H9 (cell line): Measurements from ENCODE around the gene ZRANB1. TPM values are rescaled to one million over a fixed set of nuclear protein-coding genes. Genes with fewer than 3 reads are reported as not detected.

Experiments
- DNase-seq: peaks from one replicate; pipeline ENCODE4 v3.0.0-alpha.2; 2017
- H2AFZ ChIP-seq: one replicate; pipeline ENCODE4 v1.6.1; 2013; ENCODE audit warnings: mild to moderate bottlenecking, low read length, control low read depth, moderate library complexity
- H2AK5ac ChIP-seq: 2 replicates; pipeline ENCODE4 v1.6.1; 2013; ENCODE audit warnings: low read length, control low read depth, mixed read lengths; ENCODE audit not compliant: insufficient read length
- H2BK120ac ChIP-seq: one replicate; pipeline ENCODE4 v1.6.1; 2013; ENCODE audit warnings: low read depth, mild to moderate bottlenecking, low read length, control low read depth, inconsistent platforms; ENCODE audit not compliant: poor library complexity, severe bottlenecking
- H2BK12ac ChIP-seq: 2 replicates; pipeline ENCODE4 v1.6.1; 2013; ENCODE audit warnings: low read length, control low read depth, mixed read lengths, low read depth; ENCODE audit not compliant: insufficient read length
- H2BK15ac ChIP-seq: 2 replicates; pipeline ENCODE4 v1.6.1; 2013; ENCODE audit warnings: low read depth, low read length, control low read depth
- H2BK20ac ChIP-seq: one replicate; pipeline ENCODE4 v1.6.1; 2013; ENCODE audit warnings: low read depth, mild to moderate bottlenecking, low read length, control low read depth, inconsistent platforms; ENCODE audit not compliant: poor library complexity, severe bottlenecking
- H2BK5ac ChIP-seq: 2 replicates; pipeline ENCODE4 v1.6.1; 2013; ENCODE audit warnings: low read length, control low read depth, mixed read lengths; ENCODE audit not compliant: insufficient read length
- H3K14ac ChIP-seq: 2 replicates; pipeline ENCODE4 v1.6.1; 2013; ENCODE audit warnings: low read length, control low read depth; ENCODE audit not compliant: insufficient read depth
- H3K18ac ChIP-seq: 2 replicates; pipeline ENCODE4 v1.6.1; 2013; ENCODE audit warnings: low read depth, mild to moderate bottlenecking, mixed read lengths, low read length, control low read depth; ENCODE audit not compliant: insufficient read length
- H3K23ac ChIP-seq: 2 replicates; pipeline ENCODE4 v1.6.1; 2013; ENCODE audit warnings: low read length, control low read depth, mixed read lengths, low read depth; ENCODE audit not compliant: insufficient read length
- H3K23me2 ChIP-seq: 2 replicates; pipeline ENCODE4 v1.6.1; 2013; ENCODE audit warnings: low read depth, mild to moderate bottlenecking, mixed read lengths, low read length, control low read depth; ENCODE audit not compliant: insufficient read length, poor library complexity, severe bottlenecking
- H3K27ac ChIP-seq: 2 replicates; pipeline ENCODE4 v1.5.1; 2013; ENCODE audit warnings: low read length, control low read depth, mixed read lengths, low read depth; ENCODE audit not compliant: insufficient read length
- H3K27me3 ChIP-seq: 2 replicates; pipeline ENCODE4 v1.6.1; 2013; ENCODE audit warnings: low read length, control low read depth, inconsistent platforms; ENCODE audit not compliant: insufficient read depth
- H3K4ac ChIP-seq: 2 replicates; pipeline ENCODE4 v1.6.1; 2013; ENCODE audit warnings: low read depth, mild to moderate bottlenecking, control low read depth, inconsistent platforms, low read length, moderate library complexity
- H3K4me1 ChIP-seq: 2 replicates; pipeline ENCODE4 v1.6.1; 2013; ENCODE audit warnings: low read length, control low read depth, inconsistent platforms; ENCODE audit not compliant: insufficient read depth
- H3K4me2 ChIP-seq: 2 replicates; pipeline ENCODE4 v1.6.1; 2013; ENCODE audit warnings: low read length, control low read depth, mixed read lengths; ENCODE audit not compliant: insufficient read length, insufficient read depth
- H3K56ac ChIP-seq: 2 replicates; pipeline ENCODE4 v1.6.1; 2013; ENCODE audit warnings: low read depth, mild to moderate bottlenecking, mixed read lengths, low read length, control low read depth; ENCODE audit not compliant: insufficient read length
- H3K79me1 ChIP-seq: 2 replicates; pipeline ENCODE4 v1.6.1; 2013; ENCODE audit warnings: low read depth, mild to moderate bottlenecking, moderate library complexity, low read length, control low read depth, inconsistent platforms; ENCODE audit not compliant: insufficient read depth, poor library complexity, severe bottlenecking
- H3K79me2 ChIP-seq: 2 replicates; pipeline ENCODE4 v1.6.1; 2013; ENCODE audit warnings: low read length, control low read depth, inconsistent platforms; ENCODE audit not compliant: insufficient read depth
- H3K9ac ChIP-seq: 2 replicates; pipeline ENCODE4 v1.6.1; 2013; ENCODE audit warnings: low read length, control low read depth, mixed read lengths; ENCODE audit not compliant: insufficient read length; ENCODE audit errors: extremely low read depth
- H3K9me3 ChIP-seq: one replicate; pipeline ENCODE4 v1.6.1; 2013; ENCODE audit warnings: low read depth, low read length, inconsistent platforms; ENCODE audit not compliant: control insufficient read depth
- H3T11ph ChIP-seq: one replicate; pipeline ENCODE4 v1.6.1; 2013; ENCODE audit warnings: mild to moderate bottlenecking, low read length, control low read depth, inconsistent platforms
- H4K20me1 ChIP-seq: one replicate; pipeline ENCODE4 v1.6.1; 2013; ENCODE audit not compliant: control insufficient read depth, insufficient read length, insufficient read depth
- H4K5ac ChIP-seq: 2 replicates; pipeline ENCODE4 v1.6.1; 2013; ENCODE audit warnings: low read depth, mild to moderate bottlenecking, mixed read lengths, low read length, control low read depth; ENCODE audit not compliant: insufficient read length
- H4K8ac ChIP-seq: replicated peaks from 2 replicates; pipeline ENCODE4 v1.6.1; 2013; ENCODE audit warnings: low read length, control low read depth, mixed read lengths, low read depth; ENCODE audit not compliant: insufficient read length
- H4K91ac ChIP-seq: 2 replicates; pipeline ENCODE4 v1.6.1; 2013; ENCODE audit warnings: low read depth, mild to moderate bottlenecking, moderate library complexity, mixed read lengths, low read length, control low read depth; ENCODE audit not compliant: insufficient read length
- H3K27ac Mint-ChIP-seq, 3 experiments: 2 replicates in 2 of 3; 3 replicates in 1 of 3; pipeline ENCODE4 v1.8.0; 2020 to 2021; ENCODE audit warnings: mixed read lengths in 3 of 3, mild to moderate bottlenecking in 1 of 3, moderate library complexity in 1 of 3
- H3K27me3 Mint-ChIP-seq: 2 replicates; pipeline ENCODE4 v1.8.0; 2021; ENCODE audit warnings: low read depth, mild to moderate bottlenecking, moderate library complexity, mixed read lengths
- H3K36me3 Mint-ChIP-seq, 3 experiments: 2 replicates in 2 of 3; 3 replicates in 1 of 3; pipeline ENCODE4 v1.8.0; 2020 to 2021; ENCODE audit warnings: low read depth in 3 of 3, mixed read lengths in 3 of 3; ENCODE audit not compliant: insufficient read depth in 1 of 3
- H3K4me1 Mint-ChIP-seq, 2 experiments: 2 replicates each; pipeline ENCODE4 v1.8.0; 2020; ENCODE audit warnings: mixed read lengths in 2 of 2
- H3K4me3 Mint-ChIP-seq, 2 experiments: 2 replicates in 1 of 2; 3 replicates in 1 of 2; pipeline ENCODE4 v1.8.0; 2020 to 2021; ENCODE audit warnings: mild to moderate bottlenecking in 2 of 2, mixed read lengths in 2 of 2, moderate library complexity in 1 of 2
- H3K9me3 Mint-ChIP-seq, 2 experiments: 2 replicates in 1 of 2; 3 replicates in 1 of 2; pipeline ENCODE4 v1.8.0; 2020; ENCODE audit warnings: mild to moderate bottlenecking in 2 of 2, mixed read lengths in 2 of 2, moderate library complexity in 1 of 2
- CTCF ChIP-seq: fragments of 200-600 bp; sonication (generic); conservative IDR thresholded peaks from 3 replicates; pipeline ENCODE4 v1.8.0; 2021; ENCODE audit warnings: antibody characterized with exemption, mild to moderate bottlenecking
- WGBS: extraction: QIAGEN DNeasy Blood & Tissue Kit; methylation state at CpG from one replicate; pipeline ENCODE4 v1.1.7; 2013; ENCODE audit warnings: missing lambda C conversion rate, low lambda C conversion rate, mixed read lengths; ENCODE audit not compliant: insufficient read length; ENCODE audit errors: extremely low coverage; 5-methylcytosine and 5-hydroxymethylcytosine counted together
- total RNA-seq: library from RNA; stranded (reverse); gene quantifications from 2 replicates; pipeline ENCODE4 v1.2.1, GENCODE V29; 2021

ZRANB1 gene
- total RNA-seq, 1 experiment from 2014 or later, result 17.4 TPM

DNA sequence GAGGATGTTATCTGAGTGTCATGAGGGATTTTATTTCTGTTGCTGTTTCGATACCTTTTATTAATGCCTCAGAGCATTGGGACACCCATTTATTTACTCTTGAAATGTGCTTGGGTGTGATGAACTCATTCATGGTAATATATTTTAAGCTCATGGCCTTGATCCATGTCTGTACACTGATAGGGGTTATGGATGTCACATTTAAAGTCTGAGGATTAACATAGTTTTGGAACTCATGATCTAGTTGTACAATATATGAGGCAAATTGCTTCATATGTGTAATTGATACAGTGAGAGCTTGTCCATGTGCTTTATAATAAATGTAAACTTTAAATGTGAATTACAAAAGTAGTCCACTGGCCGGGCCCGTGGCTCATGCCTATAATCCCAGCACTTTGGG, 23.0 kb upstream of the ZRANB1 start:
- no peaks in the 10 kb centered on the region for H4K20me1 ChIP-seq
- no peak overlapping the region for H2BK20ac ChIP-seq
- H2BK15ac ChIP-seq, result no peak overlapping the region
- no peak overlapping the region for H3T11ph ChIP-seq
- no peak overlapping the region for H3K4me2 ChIP-seq
- no peak overlapping the region for H3K9ac ChIP-seq
- no peak overlapping the region for H2BK12ac ChIP-seq
- no peak overlapping the region for H4K91ac ChIP-seq
- no peak overlapping the region for H3K14ac ChIP-seq
- no peaks in the 10 kb centered on the region for H3K9me3 ChIP-seq
- Mint-ChIP-seq H3K4me1 (peaks cover 20% of the 10 kb centered on the region in 2 experiments), H3K4me3 (peak overlapping the region; percentile 93 to 97), H3K27me3 (no peaks in the 10 kb centered on the region), H3K27ac (no peak overlapping the region), H3K36me3 (peaks cover 0 to 7% (median 3%) of the 10 kb centered on the region in 3 experiments; a peak in 3 of 7 replicates), H3K9me3 (peaks cover 0 to 4% of the 10 kb centered on the region in 2 experiments; a peak in 1 of 5 replicates)
- WGBS, result no CpG with 5 or more reads among the region's 3 CpGs
- peaks cover 57% of the 10 kb centered on the region for H3K79me2 ChIP-seq
- no peak overlapping the region for H2BK120ac ChIP-seq
- peaks cover 8% of the 10 kb centered on the region for H3K23me2 ChIP-seq
- TF ChIP-seq CTCF, result no peak
- no peak overlapping the region for H4K8ac ChIP-seq
- no peaks in the 10 kb centered on the region for H3K27me3 ChIP-seq
- H4K5ac ChIP-seq, result no peak overlapping the region
- no peak overlapping the region for H2BK5ac ChIP-seq
- H3K56ac ChIP-seq, result no peak overlapping the region
- peaks cover 7% of the 10 kb centered on the region for H3K79me1 ChIP-seq
- H3K18ac ChIP-seq, result no peak overlapping the region
- H3K27ac ChIP-seq, result no peak overlapping the region
- DNase-seq, result no peak
- H2AK5ac ChIP-seq, result no peak overlapping the region
- no peak overlapping the region for H3K23ac ChIP-seq
- no peak overlapping the region for H2AFZ ChIP-seq
- H3K4me1 ChIP-seq, result no peaks in the 10 kb centered on the region; the same call in 1 of the 2 replicates
- H3K4ac ChIP-seq, result no peak overlapping the region
